Progenitor cell of endocrine pancreas (in vitro differentiated cells): Measurements from ENCODE around the gene DLGAP1. TPM values are rescaled to one million over a fixed set of nuclear protein-coding genes. Genes with fewer than 3 reads are reported as not detected.

Experiments used
- DNase-seq: peaks from one replicate; pipeline ENCODE4 v3.0.0; 2021; ENCODE audit warnings: low spot score; ENCODE audit not compliant: unreplicated experiment
- H3K27ac Mint-ChIP-seq: 2 replicates; pipeline ENCODE4 v1.8.0; 2021; ENCODE audit warnings: mild to moderate bottlenecking, moderate library complexity, mixed read lengths
- H3K27me3 Mint-ChIP-seq: 2 replicates; pipeline ENCODE4 v1.8.0; 2021; ENCODE audit warnings: mixed read lengths
- H3K36me3 Mint-ChIP-seq: 2 replicates; pipeline ENCODE4 v1.8.0; 2022; ENCODE audit warnings: mixed read lengths; ENCODE audit not compliant: insufficient read depth
- H3K4me1 Mint-ChIP-seq: 2 replicates; pipeline ENCODE4 v1.8.0; 2021; ENCODE audit warnings: low read depth, mixed read lengths
- H3K4me3 Mint-ChIP-seq: 2 replicates; pipeline ENCODE4 v1.8.0; 2021; ENCODE audit warnings: low read depth, mild to moderate bottlenecking, moderate library complexity, mixed read lengths
- H3K9me3 Mint-ChIP-seq: 2 replicates; pipeline ENCODE4 v1.8.0; 2021; ENCODE audit warnings: low read depth, mixed read lengths
- CTCF ChIP-seq: fragments of 200-600 bp; sonication (generic); IDR thresholded peaks from one replicate; pipeline ENCODE4 v1.5.0; 2021; ENCODE audit warnings: antibody characterized with exemption, mild to moderate bottlenecking; ENCODE audit not compliant: unreplicated experiment
- total RNA-seq: library from RNA; stranded (reverse); gene quantifications from 2 replicates; pipeline ENCODE4 v1.2.1, GENCODE V29; 2021

Gene DLGAP1
- total RNA-seq, 1 donor from 2014 or later, result 16.7 TPM

- no peak overlapping the region for H3K4me3 Mint-ChIP-seq
- no peak overlapping the region for H3K27ac Mint-ChIP-seq
- H3K9me3 Mint-ChIP-seq, result no peaks in the 10 kb centered on the region
- no peak for DNase-seq
- no peaks in the 10 kb centered on the region for H3K36me3 Mint-ChIP-seq
- H3K27me3 Mint-ChIP-seq, result no peaks in the 10 kb centered on the region
- no peak for TF ChIP-seq CTCF
- H3K4me1 Mint-ChIP-seq, result no peaks in the 10 kb centered on the region
Observed at GRCh38 chr18:4251206-4251605, 203.9 kb downstream of the DLGAP1 start.

GRCh38 chr18:4250141-4250540, 205.0 kb downstream of the DLGAP1 start:
- TF ChIP-seq CTCF, result no peak
- Mint-ChIP-seq H3K4me3 (no peak overlapping the region), H3K27ac (no peak overlapping the region), H3K36me3 (no peaks in the 10 kb centered on the region), H3K4me1 (no peaks in the 10 kb centered on the region), H3K27me3 (no peaks in the 10 kb centered on the region), H3K9me3 (no peaks in the 10 kb centered on the region)
- no peak for DNase-seq

- Mint-ChIP-seq H3K4me3 (no peak overlapping the region), H3K27me3 (no peaks in the 10 kb centered on the region), H3K36me3 (no peaks in the 10 kb centered on the region), H3K9me3 (no peaks in the 10 kb centered on the region), H3K27ac (no peak overlapping the region), H3K4me1 (no peaks in the 10 kb centered on the region)
- no peak for TF ChIP-seq CTCF
- no peak for DNase-seq
Observed at GRCh38 chr18:4248686-4249085, 206.4 kb downstream of the DLGAP1 start.

- H3K36me3 Mint-ChIP-seq, result no peaks in the 10 kb centered on the region
- no peaks in the 10 kb centered on the region for H3K27me3 Mint-ChIP-seq
- H3K4me3 Mint-ChIP-seq, result no peak overlapping the region
- no peaks in the 10 kb centered on the region for H3K4me1 Mint-ChIP-seq
- H3K9me3 Mint-ChIP-seq, result no peaks in the 10 kb centered on the region
- no peak for DNase-seq
- H3K27ac Mint-ChIP-seq, result no peak overlapping the region
- TF ChIP-seq CTCF, result no peak
Observed at GRCh38 chr18:4246374-4246773, 208.7 kb downstream of the DLGAP1 start.

GRCh38 chr18:4245456-4245855, 209.7 kb downstream of the DLGAP1 start:
- TF ChIP-seq CTCF, result no peak
- Mint-ChIP-seq H3K9me3 (no peaks in the 10 kb centered on the region), H3K4me1 (no peaks in the 10 kb centered on the region), H3K4me3 (no peak overlapping the region), H3K36me3 (no peaks in the 10 kb centered on the region), H3K27me3 (no peaks in the 10 kb centered on the region), H3K27ac (no peak overlapping the region)
- no peak for DNase-seq
